K562 (cell line): ENCODE data around the gene CEP120. TPM values are rescaled to one million over a fixed set of nuclear protein-coding genes. Genes with fewer than 3 reads are reported as not detected.

Experiments
- ATAC-seq: fragments of 200-7000 bp; cut with Tn5 transposase; 3 replicates; pipeline ENCODE4 v1.9.1; 2020; ENCODE audit warnings: moderate library complexity
- BruUV-seq: library from RNA; stranded (reverse); fragments of 400-500 nt; replicated peaks from 2 replicates; lab custom pipeline; 2021; lab: Mats Ljungman, UMichigan
- CTCF ChIA-PET: fragments of 300-600 bp; formaldehyde crosslinking; extraction: SDS; loops from one replicate; lab custom pipeline; 2021; ENCODE audit warnings: low intra/inter-chr PET ratio; lab: Yijun Ruan, JAX
- POLR2A ChIA-PET: fragments of 300-600, 350-650 bp; sonication (Branson Sonifier 250); formaldehyde crosslinking; extraction: SDS; loops from one replicate; lab custom pipeline; 2021; ENCODE audit warnings: antibody characterized with exemption, inconsistent platforms; lab: Yijun Ruan, JAX
- DNase-seq, 4 experiments: peaks; one replicate each; pipeline versions ENCODE4 v3.0.0 to v3.0.0-alpha.2; 2011 to 2018; ENCODE audit warnings: low spot score in 3 of 4, mixed read lengths in 3 of 4; ENCODE audit errors: extremely low read depth in 1 of 4
- FAIRE-seq: peaks from 2 replicates; lab custom pipeline; 2011; peaks lifted over from hg19 to GRCh38; lab: Jason Lieb, UNC
- H2AFZ ChIP-seq: 2 replicates; pipeline ENCODE4 v1.6.0; 2011; ENCODE audit warnings: low read depth, low read length, control low read depth, inconsistent platforms
- H3K27ac ChIP-seq: fragments of 200-600 bp; 3 replicates; pipeline ENCODE4 v1.8.0; 2011; ENCODE audit warnings: low read depth, mild to moderate bottlenecking, control low read depth, inconsistent platforms, low read length, moderate library complexity, mixed read lengths; ENCODE audit errors: extremely low read depth
- H3K27me3 ChIP-seq, 2 experiments: fragments of 300-600 bp in 1 of 2; 2 replicates in 1 of 2; 3 replicates in 1 of 2; pipeline versions ENCODE4 v1.6.0 to v1.8.0; 2011; ENCODE audit warnings: inconsistent platforms in 2 of 2, low read length in 2 of 2, mild to moderate bottlenecking in 1 of 2, mixed read lengths in 1 of 2, moderate library complexity in 1 of 2; ENCODE audit not compliant: control insufficient read depth in 2 of 2, insufficient read depth in 2 of 2
- H3K36me3 ChIP-seq: fragments of 300-600 bp; 3 replicates; pipeline ENCODE4 v1.8.0; 2011; ENCODE audit warnings: mild to moderate bottlenecking, low read length, inconsistent platforms; ENCODE audit not compliant: control insufficient read depth, insufficient read depth
- H3K4me1 ChIP-seq, 2 experiments: fragments of 200-600 bp in 1 of 2; replicated peaks in 1 of 2; 2 replicates in 1 of 2; 3 replicates in 1 of 2; pipeline versions ENCODE4 v1.5.1 to v1.8.0; 2011; ENCODE audit warnings: inconsistent platforms in 2 of 2, low read length in 2 of 2, mild to moderate bottlenecking in 1 of 2, mixed read lengths in 1 of 2, moderate library complexity in 1 of 2; ENCODE audit not compliant: control insufficient read depth in 2 of 2, insufficient read depth in 2 of 2
- H3K4me2 ChIP-seq: 2 replicates; pipeline ENCODE4 v1.6.1; 2011; ENCODE audit warnings: low read length, control low read depth, inconsistent platforms, mixed read lengths; ENCODE audit not compliant: insufficient read depth
- H3K4me3 ChIP-seq: fragments of 200-600 bp; sonication (generic), shearing (Covaris generic); 2 replicates; pipeline ENCODE4 v1.5.1; 2016; ENCODE audit warnings: control low read depth, inconsistent platforms
- H3K79me2 ChIP-seq: fragments of 200-600 bp; 3 replicates; pipeline ENCODE4 v1.8.0; 2011; ENCODE audit warnings: low read length, inconsistent platforms; ENCODE audit not compliant: control insufficient read depth, insufficient read depth
- H3K9ac ChIP-seq, 2 experiments: 2 replicates each; pipeline versions ENCODE4 v1.6.0 to v1.6.1; 2011; ENCODE audit warnings: low read depth in 2 of 2, low read length in 2 of 2, control low read depth in 1 of 2, inconsistent platforms in 1 of 2, mild to moderate bottlenecking in 1 of 2, mixed read lengths in 1 of 2; ENCODE audit not compliant: insufficient read depth in 1 of 2
- H3K9me1 ChIP-seq: one replicate; pipeline ENCODE4 v1.6.0; 2011; ENCODE audit warnings: inconsistent platforms, mild to moderate bottlenecking, low read length, moderate library complexity; ENCODE audit not compliant: control insufficient read depth, insufficient read depth
- H3K9me3 ChIP-seq: replicated peaks from 2 replicates; pipeline ENCODE4 v1.5.1; 2011; ENCODE audit warnings: low read depth, low read length, inconsistent platforms; ENCODE audit not compliant: control insufficient read depth, insufficient read depth
- H4K20me1 ChIP-seq: replicated peaks from 2 replicates; pipeline ENCODE4 v1.6.1; 2011; ENCODE audit warnings: low read length, inconsistent platforms, mixed read lengths; ENCODE audit not compliant: control insufficient read depth, insufficient read depth
- CBFA2T3 ChIP-seq: fragments of 450-650 bp; IDR thresholded peaks from 2 replicates; pipeline ENCODE4 v1.6.1; 2017
- FUS ChIP-seq: fragments of 200-400 bp; formaldehyde crosslinking; optimal IDR thresholded peaks from 2 replicates; pipeline ENCODE3; 2017; ENCODE audit warnings: low read depth, low read length
- NR1H2 ChIP-seq: sonication (generic); formaldehyde crosslinking; IDR thresholded peaks from 2 replicates; pipeline ENCODE4 v1.4.0; 2020; ENCODE audit warnings: mild to moderate bottlenecking, missing genetic modification reagents
- RHOXF2B ChIP-seq: fragments of 250-450 bp; sonication (Bioruptor Pico); conservative IDR thresholded peaks from 2 replicates; pipeline ENCODE4 v1.5.1; 2021
- ZNF224 ChIP-seq: sonication (generic); formaldehyde crosslinking; IDR thresholded peaks from 2 replicates; pipeline ENCODE4 v1.8.0; 2022; ENCODE audit warnings: mild to moderate bottlenecking, missing genetic modification reagents
- WGBS: fragments of 100-300 bp; shearing (Covaris generic); methylation state at CpG from one replicate; pipeline ENCODE4 v1.1.6; 2016; ENCODE audit warnings: low coverage, mixed read lengths; ENCODE audit not compliant: insufficient coverage; ENCODE audit errors: missing lambda C conversion rate; 5-methylcytosine and 5-hydroxymethylcytosine counted together
- in situ Hi-C: fragments of 300-500 bp; cut with MboI; formaldehyde crosslinking; loops from 4 replicates; pipeline ENCODE4 v1.15.0; 2018; ENCODE audit warnings: inconsistent platforms, mixed read lengths
- intact Hi-C: fragments of 100-400 bp; cut with micrococcal nuclease; formaldehyde crosslinking; loops from 2 replicates; pipeline ENCODE4 v1.14.2; 2022
- polyA plus RNA-seq, 8 experiments: library from polyadenylated mRNA; depleted of rRNA in 4 of 8; stranded (reverse) in 5 of 8; unstranded in 3 of 8; fragments of >200 nt; fragmentation: Nextera tagmentation in 2 of 8; fragmentation: Illumina TruSeq in 1 of 8; extraction: Ambion mirVana in 2 of 8; extraction: Trizol in 1 of 8; gene quantifications; 2 replicates each; pipeline versions ENCODE4 v1.2.1 to v1.2.3, GENCODE V29; 2011 to 2014; ENCODE audit warnings: inconsistent platforms in 1 of 8, missing spikeins in 1 of 8
- total RNA-seq, 7 experiments: library from RNA; depleted of rRNA in 6 of 7; stranded (reverse); fragments of >200 nt in 6 of 7; fragmentation: Illumina TruSeq in 2 of 7; extraction: Trizol in 2 of 7; gene quantifications; 2 replicates each; pipeline versions ENCODE4 v1.2.1 to v1.2.3, GENCODE V29; 2011 to 2021; ENCODE audit warnings: low replicate concordance in 1 of 7

The CEP120 gene
- total and polyA plus RNA-seq, 9 of the 15 experiments (the other 6 are each of a cell fraction or from before 2014, with no cell fraction given) = 3.3 to 24.9 (median 14.4) TPM

DNA sequence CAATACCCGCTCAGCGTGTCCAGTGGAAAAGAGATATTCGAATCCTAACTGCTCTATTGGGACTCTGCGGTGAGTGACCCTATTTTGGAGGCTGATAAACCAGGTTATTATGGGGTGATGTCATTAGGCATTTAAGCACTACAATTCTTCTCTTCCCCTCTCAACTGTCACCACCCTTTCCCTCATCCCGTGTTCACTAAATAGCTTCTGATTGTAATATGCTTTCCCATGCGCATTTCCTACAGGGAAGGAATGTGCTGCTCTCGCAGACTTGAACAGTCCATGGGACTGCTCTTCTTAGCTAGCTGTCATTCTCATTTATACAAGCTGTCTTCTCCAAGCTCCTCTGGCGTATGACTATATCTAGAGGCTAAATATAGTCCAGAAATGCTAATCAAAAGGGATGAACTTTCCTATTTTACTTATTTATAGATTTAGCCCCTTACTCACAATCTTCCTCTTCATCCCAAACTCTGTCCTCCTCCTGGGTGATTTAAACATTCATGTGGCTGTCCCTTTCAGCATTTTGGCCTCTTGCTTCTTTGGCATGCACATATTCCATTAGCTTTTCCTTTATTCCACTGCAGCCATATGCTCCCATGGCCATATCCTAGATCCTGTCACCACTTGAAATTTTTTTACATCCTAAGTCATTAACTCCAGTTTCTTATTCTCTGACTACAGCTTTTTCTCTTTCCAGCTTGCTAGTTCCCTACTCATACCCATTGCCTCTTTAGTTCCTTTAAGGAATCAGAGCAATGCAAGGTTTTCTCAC, 49.1 kb upstream of the CEP120 start:
- Histone ChIP-seq H3K79me2 (no peaks in the 10 kb centered on the region), H3K4me2 (0 out of 2 replicates have a peak overlapping the region, but pooled peaks have one; percentile 13), H3K4me1 (peaks cover 0 to 10% of the 10 kb centered on the region in 2 experiments; a peak in 2 of 5 replicates), H3K36me3 (no peaks in the 10 kb centered on the region), H2AFZ (0 out of 2 replicates have a peak overlapping the region, but pooled peaks have one; percentile 24), H3K9ac (no peak overlapping the region), H3K27me3 (no peaks in the 10 kb centered on the region), H3K9me1 (no peaks in the 10 kb centered on the region), H3K27ac (no peak overlapping the region), H4K20me1 (no peaks in the 10 kb centered on the region), H3K4me3 (no peak overlapping the region), H3K9me3 (no peaks in the 10 kb centered on the region)
- POLR2A ChIA-PET = interaction anchor here (0.7 to 1.2 kb wide), 2 partner anchors 8 to 14 kb away, joined by 3 read pairs; no protein-coding TSS in a partner anchor
- TF ChIP-seq NR1H2 (CRISPR knock-in tag) = no peak
- TF ChIP-seq CBFA2T3 = peak; percentile 33; the same call in 1 of the 2 replicates
- no peak for TF ChIP-seq FUS
- TF ChIP-seq ZNF224 (CRISPR knock-in tag) = no peak
- no peak for TF ChIP-seq RHOXF2B (CRISPR knock-in tag)
- FAIRE-seq (no peak), ATAC-seq (peak; percentile 46), DNase-seq (peak in 1 of 4 experiments; percentile 21)
- CTCF ChIA-PET = no interaction called here
- 14% methylated on average over 8 of the region's 8 CpGs for WGBS
- intact Hi-C loops (loop anchor here (5.0 kb wide), 1 partner anchor 40 kb away; the partner anchor contains the start of gene CSNK1G3), in situ Hi-C loops (no loop called here)
- BruUV-seq = no TSS peak
